Activated CD8-positive, alpha-beta memory T cell treated with anti-CD3 and anti-CD28 coated beads, Interleukin-2, amount 50 U/mL, for 48 hours (primary cell): Measurements from ENCODE around the gene NT5C.

Experiments used
- DNase-seq: peaks from one replicate; pipeline ENCODE4 v3.0.0-alpha.2; 2020

NT5C gene

GRCh38 chr17:75114552-75115314 is 16.8 kb downstream of the NT5C start:
- DNase-seq: no peak

- peak; percentile 95 for DNase-seq
These were observed 17.6 kb downstream of the NT5C start for GRCh38 chr17:75113798-75114551.

GRCh38 chr17:75111777-75112335 is 19.7 kb downstream of the NT5C start:
- no peak for DNase-seq

GRCh38 chr17:75110234-75110937 is 21.2 kb downstream of the NT5C start:
- DNase-seq: peak; percentile 65

GRCh38 chr17:75109407-75110233 is 21.9 kb downstream of the NT5C start, which contains the start of gene ARMC7:
Gene ARMC7, plus strand, starts transcription at chr17:75109969. Its CDS starts 320 bp downstream, at chr17:75110289.
- peak; percentile 97 for DNase-seq

GRCh38 chr17:75109046-75109406 is 22.5 kb downstream of the NT5C start:
- peak; percentile 68 for DNase-seq

GRCh38 chr17:75108193-75108592 is 23.3 kb downstream of the NT5C start:
- no peak for DNase-seq

- no peak for DNase-seq
These were observed 26.1 kb downstream of the NT5C start for GRCh38 chr17:75105126-75106080.

GRCh38 chr17:75103601-75104554 is 27.7 kb downstream of the NT5C start:
- DNase-seq: no peak

- DNase-seq: no peak
These were observed 29.1 kb downstream of the NT5C start for GRCh38 chr17:75102385-75102821.

- DNase-seq: no peak
These were observed 31.5 kb downstream of the NT5C start for GRCh38 chr17:75099881-75100595.

- no peak for DNase-seq
These were observed 32.7 kb downstream of the NT5C start for GRCh38 chr17:75098861-75099260.

- DNase-seq: no peak
These were observed 33.7 kb downstream of the NT5C start for GRCh38 chr17:75097865-75098264.

GRCh38 chr17:75096082-75096625 is 35.4 kb downstream of the NT5C start:
- no peak for DNase-seq

- no peak for DNase-seq
These were observed 36.6 kb downstream of the NT5C start for GRCh38 chr17:75094871-75095399.

GRCh38 chr17:75093548-75094158 is 37.9 kb downstream of the NT5C start:
- DNase-seq: no peak

- no peak for DNase-seq
These were observed 39.7 kb downstream of the NT5C start for GRCh38 chr17:75091855-75092327.
